HG03457 (cell line): ENCODE results near the gene MORC3.

Experiments used
- ATAC-seq: cut with Tn5 transposase; IDR thresholded peaks from one replicate; pipeline ENCODE4 v1.9.1; 2021; ENCODE audit warnings: moderate number of reproducible peaks; ENCODE audit not compliant: unreplicated experiment

Gene MORC3

GRCh38 chr21:36422279-36423098, 102.5 kb downstream of the MORC3 start:
- ATAC-seq, result no peak

- no peak for ATAC-seq
Measured at GRCh38 chr21:36423771-36424433, 103.9 kb downstream of the MORC3 start.

GRCh38 chr21:36424592-36424991, 104.6 kb downstream of the MORC3 start:
- no peak for ATAC-seq

GRCh38 chr21:36425286-36425685, 105.3 kb downstream of the MORC3 start:
- ATAC-seq, result no peak
